Bone marrow (tissue), 2 donors: ENCODE measurements around the gene DAPK3.
"Not testable (repeated sequence)": the region's sequence is repeated elsewhere in the genome, so short reads cannot be mapped to it uniquely, and the experiment has no call there.

ENCODE experiments used
- DNase-seq, 2 donors: peaks; one replicate each; lab custom pipeline; 2025; lab: John Stamatoyannopoulos, UW

DAPK3 gene

DNA sequence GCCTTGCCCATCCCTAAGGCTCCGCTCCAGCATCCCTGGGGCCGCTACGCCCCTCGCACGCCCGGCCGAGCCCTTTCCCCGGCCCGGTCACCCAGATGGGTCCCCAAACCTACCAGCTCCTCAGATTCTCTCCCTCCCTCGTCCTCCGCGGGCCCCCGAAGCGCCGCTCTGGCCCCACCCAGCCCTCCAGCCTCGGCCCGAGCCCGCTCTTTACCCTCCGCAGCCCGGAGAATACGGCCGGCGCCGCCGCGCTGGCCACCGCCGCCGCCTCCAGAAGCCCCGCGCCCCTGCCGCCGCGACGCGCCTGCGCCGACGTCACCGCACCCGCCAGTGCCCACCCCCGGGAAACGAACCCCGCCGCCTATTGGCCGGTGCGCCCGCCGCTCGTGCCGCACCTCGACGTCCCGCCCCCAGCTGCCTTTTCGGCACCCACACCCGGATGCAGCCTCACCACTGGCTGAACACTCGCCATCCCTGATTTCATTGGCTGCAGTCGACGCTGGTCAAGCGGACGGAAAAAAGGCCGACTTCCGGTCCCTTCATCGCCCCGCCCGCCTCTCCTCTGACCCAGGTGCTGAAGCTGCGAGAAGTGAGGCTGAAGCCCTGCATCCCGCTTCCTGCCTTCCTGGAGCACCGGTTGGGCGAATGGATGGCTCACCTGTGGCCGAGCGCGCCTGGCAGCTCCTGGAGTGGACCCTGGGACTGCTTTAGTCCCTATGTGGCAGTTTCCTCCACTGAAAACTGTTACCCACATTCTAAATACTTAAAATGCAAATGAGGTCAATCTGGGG is at the start of gene DAPK3:
Gene DAPK3 (minus strand): TSS at position 292 of the 791 bp plus-strand sequence. CDS start 1,364 bp downstream, outside the sequence.
- peak; percentile 78 to 85 for DNase-seq

DNA sequence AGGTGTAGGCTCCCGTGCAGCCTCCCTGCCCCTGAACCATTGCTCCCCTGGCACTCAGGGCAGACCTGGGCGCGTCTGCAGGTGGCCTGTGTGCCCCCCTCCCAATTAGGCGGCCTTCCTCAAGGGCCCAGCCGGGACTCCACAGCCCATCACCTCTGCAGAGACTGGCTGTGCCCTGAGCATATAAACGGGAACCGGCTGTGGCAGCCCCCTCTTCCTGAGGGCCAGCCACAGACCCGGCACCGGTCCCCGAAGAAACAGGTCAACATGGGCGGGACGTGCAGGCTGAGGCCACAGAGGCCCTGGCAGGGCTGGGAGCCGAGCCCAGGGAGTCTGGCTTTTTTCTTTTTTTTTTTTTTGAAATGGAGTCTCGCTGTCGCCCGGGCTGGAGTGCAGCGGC is 48.7 kb upstream of the DAPK3 start:
- no peak for DNase-seq

- DNase-seq, result no peak
These were observed 48.0 kb upstream of the DAPK3 start for GRCh38 chr19:4018775-4019504.

- no peak for DNase-seq
These were observed 47.3 kb upstream of the DAPK3 start for GRCh38 chr19:4018140-4018613.

DNA sequence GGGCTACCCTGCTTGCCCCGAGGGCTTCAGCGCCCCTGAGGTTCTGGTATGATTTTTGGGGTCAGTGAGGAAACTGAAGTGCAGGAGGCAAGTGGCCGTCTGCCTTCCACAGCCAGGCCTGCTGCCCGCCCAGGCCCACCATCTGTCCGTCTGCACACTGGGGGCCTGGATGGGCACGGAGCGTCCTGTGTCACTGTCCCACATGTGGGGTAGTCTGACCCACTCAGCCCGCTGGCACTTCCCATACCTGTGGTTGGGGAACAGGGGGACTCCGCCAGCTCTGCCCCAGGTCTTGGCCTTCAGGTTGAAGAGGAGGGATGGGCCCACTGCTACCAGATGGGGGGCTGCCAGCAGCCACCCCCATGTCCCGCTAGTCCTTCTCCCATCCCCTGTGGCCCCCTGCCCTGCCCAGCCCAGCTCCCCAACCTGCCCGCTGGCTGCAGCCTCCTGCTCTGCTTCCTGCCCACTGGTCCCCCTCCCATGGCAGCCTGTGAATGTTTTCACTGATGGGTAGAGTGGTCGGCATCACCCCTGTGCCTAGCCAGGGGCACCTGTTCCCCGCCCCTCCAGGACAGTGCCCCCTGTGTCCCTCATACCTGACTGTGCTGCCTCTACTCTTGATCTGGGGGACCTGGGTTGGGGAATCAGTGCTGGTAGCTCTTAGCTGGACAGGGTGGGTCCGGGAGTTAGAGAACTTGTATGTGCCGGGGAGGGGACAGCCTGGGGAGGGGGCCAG is 46.2 kb upstream of the DAPK3 start:
- DNase-seq, result no peak

GRCh38 chr19:4016486-4016885 is 45.6 kb upstream of the DAPK3 start:
- DNase-seq, result no peak

DNA sequence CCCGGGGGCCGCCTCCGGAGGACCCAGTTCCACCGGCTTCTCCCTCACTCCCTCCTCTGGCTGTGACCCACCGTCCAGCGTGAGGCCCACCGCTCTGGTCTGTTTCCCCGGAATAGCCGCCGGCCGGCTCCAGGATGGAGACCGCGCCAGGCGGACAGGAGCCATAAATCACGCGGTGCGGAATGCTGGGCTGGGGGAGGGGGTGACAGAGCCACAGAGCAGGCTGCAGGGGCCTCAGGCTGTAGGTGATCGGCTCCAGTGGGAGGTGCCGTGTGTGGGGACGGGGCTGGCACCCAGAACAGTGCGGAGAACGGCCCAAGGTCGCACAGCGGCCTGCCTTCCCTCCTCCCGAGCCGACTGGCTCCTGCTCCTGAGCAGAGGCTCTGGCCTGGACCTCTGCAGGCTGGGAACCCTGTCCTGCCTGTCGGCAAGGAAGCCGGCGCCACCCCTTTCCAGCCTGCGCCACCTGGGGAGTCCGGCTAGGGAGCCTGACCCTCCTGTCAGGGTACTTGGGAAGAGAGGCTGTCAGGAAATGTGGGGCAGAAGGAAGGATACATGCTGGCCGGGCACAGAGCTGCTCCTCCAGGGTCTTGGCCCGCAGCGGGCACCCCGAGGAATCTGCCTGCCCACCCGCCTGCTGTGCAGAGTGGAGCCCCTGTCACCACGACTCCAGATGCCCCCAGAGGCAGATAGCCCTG is 45.0 kb upstream of the DAPK3 start:
- no peak for DNase-seq

GRCh38 chr19:4014541-4015491 is 43.9 kb upstream of the DAPK3 start:
- DNase-seq, result no peak

GRCh38 chr19:4013886-4014540 is 43.1 kb upstream of the DAPK3 start:
- no peak for DNase-seq

- DNase-seq, result no peak
These were observed 42.2 kb upstream of the DAPK3 start for GRCh38 chr19:4012975-4013634.

DNA sequence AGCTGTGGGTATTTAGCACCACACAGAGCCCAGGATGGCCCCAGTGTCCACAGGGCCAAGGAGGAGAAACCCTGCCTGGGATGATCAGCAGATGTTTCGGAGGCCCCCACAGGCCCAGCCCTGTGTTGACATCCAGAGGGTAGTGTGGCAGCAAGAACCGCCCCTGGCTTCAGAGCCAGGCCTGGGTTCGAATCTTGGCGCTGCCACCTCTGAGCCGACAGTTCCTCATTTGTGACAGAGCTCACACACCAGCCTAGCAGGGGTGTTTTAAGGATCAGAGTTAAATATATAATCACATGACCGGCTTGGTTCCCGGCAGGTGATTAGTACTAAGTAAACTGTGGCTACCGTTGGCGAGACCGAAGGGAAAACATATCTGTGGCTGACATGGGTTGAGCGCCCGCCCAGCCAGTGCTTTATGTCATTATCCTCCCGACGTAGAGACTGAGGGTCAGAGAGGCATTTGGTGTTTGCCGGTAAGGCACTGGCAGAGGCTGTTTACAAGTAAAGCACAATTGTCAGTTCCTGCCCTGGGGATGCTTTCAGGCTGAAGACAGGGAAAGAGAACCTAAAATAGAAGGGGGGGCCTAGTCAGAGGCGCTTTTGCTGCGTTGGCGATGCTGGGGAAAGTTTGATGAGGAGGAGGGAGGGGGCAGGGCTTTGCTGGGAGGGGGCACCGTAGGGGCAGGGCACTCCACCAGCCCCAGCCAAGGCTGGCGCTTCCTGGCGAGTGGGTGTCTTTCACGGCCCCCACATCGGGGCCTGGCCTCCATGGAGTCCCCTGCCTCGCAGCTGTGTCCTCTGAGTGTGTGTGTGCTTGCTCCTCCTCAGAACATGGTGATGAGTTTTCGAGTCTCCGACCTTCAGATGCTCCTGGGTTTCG is 41.4 kb upstream of the DAPK3 start:
- DNase-seq, result no peak

DNA sequence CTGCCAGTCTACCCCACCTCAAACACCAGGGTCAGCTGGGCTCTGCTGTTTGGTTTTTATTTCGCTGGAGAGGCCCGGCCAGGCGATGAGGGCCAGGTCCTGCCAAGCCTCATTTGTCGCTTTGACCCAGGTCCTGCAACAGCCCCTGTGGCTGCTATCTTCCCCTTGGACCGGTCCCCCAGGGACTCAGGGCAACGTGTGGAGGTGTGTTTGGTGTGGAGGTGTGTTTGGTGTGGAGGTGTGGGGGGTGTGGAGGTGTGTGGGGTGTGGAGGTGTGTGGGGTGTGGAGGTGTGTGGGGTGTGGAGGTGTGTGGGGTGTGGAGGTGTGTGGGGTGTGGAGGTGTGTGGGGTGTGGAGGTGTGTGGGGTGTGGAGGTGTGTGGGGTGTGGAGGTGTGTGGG is 40.5 kb upstream of the DAPK3 start:
- not testable (repeated sequence) for DNase-seq

- DNase-seq, result no peak
These were observed 39.9 kb upstream of the DAPK3 start for GRCh38 chr19:4010808-4011110.

- DNase-seq, result no peak
These were observed 39.3 kb upstream of the DAPK3 start for GRCh38 chr19:4009990-4010807.

DNA sequence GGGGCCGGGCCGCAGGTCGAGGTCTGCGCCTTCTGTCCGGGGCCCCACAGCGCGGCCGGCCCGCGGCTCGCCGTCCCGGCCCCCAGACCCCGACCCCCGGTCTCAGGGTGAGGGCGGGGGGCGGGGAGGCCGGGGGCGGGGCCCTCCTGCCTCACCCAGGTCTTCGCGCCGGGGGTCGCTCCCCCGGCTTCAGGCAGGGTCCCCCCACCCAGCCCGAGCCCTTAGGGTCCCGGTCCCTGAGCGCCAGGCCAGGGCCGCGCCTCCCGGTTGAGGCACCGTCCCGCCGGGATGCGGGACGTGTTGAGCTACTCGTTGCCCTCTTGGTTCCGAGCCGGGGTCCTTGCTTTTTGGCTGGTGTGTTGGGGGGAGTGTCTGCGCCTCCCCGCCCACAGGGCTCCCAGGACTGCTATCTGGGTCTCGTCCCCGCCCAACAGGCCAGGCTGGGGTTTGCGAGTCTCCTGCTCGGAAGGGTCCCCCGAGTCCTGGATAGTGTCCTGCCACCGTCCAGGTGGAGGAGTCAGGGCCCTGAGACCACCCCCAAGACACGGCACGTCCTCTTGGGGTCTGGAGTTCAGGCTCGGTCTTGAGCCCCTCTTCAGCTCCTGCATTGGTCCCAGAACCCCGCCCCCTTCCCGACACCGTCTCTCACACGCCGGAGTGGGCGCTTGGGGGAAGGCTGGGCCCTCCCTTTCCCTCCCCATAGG is 37.1 kb upstream of the DAPK3 start:
- no peak for DNase-seq

DNA sequence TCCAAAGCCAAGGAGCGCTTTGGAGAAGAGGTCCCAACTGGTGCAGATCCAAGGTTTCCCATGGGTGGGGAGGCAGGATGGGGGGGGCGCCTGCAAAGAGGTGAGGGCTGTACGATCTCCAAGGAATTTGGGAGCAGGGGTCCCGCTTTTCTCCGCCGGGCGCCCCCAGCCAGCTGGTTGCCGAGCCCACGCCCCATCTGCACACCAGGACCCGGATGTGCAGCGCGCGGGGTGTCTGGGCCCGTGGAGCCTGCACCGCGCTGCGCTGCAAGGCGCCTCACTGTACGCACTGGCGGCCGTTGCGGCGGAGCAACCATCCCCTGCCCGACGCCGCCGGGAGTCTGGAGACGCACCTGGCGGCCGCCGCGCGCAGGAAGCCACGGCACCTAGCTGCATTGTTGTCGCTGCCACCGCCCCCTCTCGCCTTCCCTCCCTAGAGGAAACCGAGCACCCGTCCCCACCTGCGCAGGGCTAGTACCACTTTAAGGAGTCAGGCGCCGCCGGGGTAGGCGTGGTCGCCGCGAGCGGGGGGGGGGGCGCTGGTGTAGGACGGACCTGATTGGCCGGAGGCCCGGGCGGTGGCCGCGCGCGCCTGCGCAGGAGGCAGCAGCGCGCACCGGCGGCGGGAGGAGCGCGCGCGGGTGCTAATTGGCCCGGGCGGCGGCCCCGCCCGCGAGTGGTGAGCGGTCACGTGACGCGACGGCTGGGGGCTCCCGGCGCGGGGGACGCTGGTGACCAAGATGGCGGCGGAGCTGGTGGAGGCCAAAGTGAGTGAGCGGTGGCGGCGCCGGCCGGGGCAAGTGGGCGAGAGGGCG is 36.3 kb upstream of the DAPK3 start, which contains the start of gene PIAS4:
Gene PIAS4 (plus strand): TSS at position 716 of the 815 bp plus-strand sequence. CDS start 25 bp downstream, at position 741.
- DNase-seq, result peak; percentile 75 to 90
